GM21786 (cell line): ENCODE measurements around the gene RBM4.
"Not testable (repeated sequence)": the region's sequence is repeated elsewhere in the genome, so short reads cannot be mapped to it uniquely, and the experiment has no call there.

ENCODE experiments used
- ATAC-seq: cut with Tn5 transposase; IDR thresholded peaks from one replicate; pipeline ENCODE4 v1.9.1; 2021; ENCODE audit not compliant: unreplicated experiment

The RBM4 gene, protein sequence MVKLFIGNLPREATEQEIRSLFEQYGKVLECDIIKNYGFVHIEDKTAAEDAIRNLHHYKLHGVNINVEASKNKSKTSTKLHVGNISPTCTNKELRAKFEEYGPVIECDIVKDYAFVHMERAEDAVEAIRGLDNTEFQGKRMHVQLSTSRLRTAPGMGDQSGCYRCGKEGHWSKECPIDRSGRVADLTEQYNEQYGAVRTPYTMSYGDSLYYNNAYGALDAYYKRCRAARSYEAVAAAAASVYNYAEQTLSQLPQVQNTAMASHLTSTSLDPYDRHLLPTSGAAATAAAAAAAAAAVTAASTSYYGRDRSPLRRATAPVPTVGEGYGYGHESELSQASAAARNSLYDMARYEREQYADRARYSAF

DNA sequence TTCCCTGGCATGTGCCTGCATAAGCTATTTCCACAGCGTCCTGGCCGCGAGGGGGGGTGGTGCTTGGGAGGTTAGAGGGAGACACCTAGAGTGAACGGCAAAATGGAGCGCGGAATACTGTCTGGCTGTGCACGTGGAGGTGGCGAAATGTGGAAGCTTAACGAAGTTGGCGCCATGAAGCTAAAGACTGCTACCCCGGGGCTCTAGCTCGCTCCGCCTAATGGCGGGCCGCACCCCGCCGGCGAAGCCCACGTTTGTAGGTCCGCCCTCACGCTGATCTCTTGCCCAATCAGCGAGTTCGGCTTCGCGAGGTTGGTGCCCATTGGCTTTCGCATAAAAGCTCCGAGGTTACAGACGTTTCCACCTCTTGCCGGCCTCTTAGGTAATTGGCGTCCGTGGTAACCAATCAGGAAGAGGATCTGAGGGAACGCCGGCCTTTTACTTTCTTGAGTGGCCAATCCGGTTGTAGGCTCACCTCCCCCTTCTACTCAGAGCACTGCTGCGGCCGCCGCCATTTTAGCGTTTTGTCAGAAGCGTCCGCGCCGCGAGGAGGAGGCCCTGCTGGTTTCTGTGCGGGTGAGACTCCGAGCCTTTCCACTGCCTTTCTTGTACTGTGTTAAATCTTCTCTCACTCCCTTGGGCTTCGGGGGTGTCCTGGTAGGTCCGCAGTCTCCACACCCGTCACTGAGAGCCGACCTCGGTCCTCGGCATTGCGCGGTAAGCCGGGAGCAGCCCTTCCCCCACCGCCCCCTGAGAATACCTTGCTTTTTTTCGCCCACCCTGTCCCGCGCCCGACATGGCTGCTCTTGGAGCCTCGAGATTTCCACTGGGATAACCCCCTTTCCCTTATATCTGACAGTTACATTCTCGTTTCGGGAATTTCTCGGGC lies at the start of gene RBM4:
Gene RBM4 (plus strand): TSS at position 527 of the 889 bp plus-strand sequence. CDS start 1,009 bp downstream, outside the sequence.
- ATAC-seq = peak; percentile 97

DNA sequence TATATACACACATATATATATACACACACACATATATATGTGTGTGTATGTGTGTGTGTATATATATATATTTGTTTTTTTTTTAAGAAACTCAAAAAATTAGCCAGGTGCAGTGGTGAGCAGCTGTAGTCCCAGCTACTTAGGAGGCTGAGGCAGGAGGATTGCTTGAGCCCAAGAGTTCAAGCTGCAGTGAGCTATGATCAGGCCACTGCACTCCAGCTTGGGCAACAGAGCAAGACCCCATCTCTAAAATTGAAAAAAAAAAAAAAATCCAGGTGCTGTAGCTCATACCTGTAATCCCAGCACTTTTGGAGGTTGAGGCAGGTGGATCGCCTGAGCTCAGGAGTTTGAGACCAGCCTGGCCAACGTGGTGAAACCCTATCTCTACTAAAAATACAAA lies 49.2 kb upstream of the RBM4 start:
- ATAC-seq = not testable (repeated sequence)

DNA sequence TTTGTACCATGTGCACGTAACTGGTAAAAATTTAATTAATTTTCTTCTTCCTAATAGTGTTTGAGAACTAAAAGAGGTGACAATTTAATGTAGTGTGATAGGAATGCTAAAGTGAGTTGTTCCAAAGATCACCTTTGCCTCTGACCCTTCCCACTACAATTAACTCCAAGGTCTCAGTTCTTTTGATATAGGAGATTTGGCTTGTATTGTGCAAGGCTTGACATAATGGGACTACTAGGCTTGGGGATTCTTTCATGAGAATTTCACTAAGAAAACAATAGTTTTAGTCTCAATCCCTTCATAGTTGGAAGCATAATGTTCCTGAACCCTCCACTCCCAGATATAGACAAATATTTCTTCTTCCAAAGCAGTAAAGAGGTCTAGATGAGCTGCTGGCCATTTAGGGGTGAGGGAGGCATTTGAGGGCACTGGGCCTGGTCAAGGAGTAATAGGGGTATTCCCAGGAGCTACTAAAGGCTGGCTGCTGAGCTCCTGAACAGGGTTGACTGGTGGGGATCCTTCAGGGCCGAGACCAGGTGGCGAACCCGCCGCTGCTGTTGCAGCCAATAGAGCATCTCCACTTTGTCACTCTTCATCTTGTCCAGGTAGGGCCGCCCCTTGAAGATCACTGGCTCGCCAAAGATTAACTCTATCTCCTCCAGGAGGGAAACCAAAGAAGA lies 48.4 kb upstream of the RBM4 start:
- no peak for ATAC-seq

DNA sequence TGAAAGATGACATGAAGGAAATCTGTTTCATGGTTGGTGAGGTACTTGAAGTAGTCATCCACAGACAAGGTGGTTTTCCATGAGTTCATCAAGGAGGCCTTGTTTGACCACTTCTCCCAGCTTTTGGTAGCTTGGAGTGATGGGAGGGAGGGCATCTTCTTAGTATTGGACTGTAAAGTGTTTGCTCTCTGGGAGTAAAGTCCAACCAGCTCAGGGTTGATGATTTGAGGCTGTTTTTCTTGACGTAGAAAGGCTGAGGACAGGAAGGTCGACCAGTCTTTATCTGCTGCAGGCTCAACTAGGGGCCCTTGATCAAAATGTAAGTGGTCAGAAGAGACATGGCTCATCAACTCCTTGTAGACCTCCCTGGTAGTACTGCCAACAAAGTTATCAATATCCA lies 47.3 kb upstream of the RBM4 start:
- ATAC-seq = no peak

DNA sequence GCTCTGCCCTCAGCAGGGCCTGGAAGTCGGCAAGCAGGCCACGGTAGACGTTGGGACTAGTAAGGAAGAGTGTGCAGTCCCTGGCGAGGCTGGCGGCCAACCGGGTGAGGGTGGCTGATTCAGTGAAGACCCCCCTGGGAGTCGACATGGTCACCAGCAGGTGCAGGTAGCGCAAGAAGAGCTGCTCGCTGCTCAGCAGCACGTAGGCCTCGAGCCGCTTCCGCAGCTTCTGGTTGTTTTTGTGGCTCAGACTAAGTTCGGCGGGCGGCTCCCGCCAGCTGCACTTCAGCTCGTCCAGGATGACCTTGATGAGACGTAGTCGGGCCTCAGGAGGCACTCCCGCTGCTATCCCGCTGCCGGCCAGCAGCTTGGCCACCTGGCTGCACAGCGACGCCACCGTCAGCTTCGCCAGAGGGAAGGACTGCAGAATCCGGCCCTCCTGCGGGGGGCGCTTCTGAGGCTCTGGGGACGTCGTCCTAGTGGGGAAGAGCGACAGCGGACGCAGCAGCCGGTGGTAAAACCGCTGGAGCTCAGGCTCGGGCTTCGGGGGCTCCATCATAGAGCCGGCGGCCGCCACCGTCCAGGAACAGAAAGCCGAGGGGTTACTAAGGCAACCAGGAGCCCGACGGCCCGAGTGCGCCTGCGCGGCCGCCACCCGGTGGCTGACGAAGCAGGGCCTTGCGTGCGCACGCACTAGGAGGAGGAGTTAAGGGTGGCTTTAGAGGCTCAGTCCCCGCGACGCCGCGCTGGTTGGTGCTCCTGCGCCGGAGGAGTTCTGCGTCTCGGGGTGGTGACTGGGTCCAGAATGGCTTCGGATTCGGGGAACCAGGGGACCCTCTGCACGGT lies 45.8 kb upstream of the RBM4 start, which contains the start of the genes CCDC87 and CCS:
Gene CCDC87 (minus strand): TSS at position 607 of the 846 bp plus-strand sequence. CDS start 48 bp downstream, at position 559.
Gene CCS (plus strand): TSS at position 729 of the 846 bp plus-strand sequence. CDS start 77 bp downstream, at position 806.
- ATAC-seq = peak; percentile 86

DNA sequence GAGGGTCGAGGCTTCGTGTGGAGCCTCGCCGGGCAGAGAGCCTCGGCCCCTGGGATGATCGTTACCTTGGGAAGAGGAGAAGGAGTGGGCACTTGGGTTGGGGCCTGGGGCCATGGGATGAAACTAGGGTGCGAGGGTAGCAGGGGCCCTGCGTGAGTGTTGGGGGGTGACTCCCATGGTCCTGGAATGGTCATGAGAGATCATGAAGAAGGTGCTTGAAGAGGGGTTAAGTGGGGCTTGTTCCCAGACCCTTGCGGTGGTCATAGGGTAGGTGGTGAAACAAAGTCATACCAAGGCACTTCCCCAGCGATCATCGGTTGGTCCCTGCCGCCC lies 45.2 kb upstream of the RBM4 start:
- no peak for ATAC-seq

DNA sequence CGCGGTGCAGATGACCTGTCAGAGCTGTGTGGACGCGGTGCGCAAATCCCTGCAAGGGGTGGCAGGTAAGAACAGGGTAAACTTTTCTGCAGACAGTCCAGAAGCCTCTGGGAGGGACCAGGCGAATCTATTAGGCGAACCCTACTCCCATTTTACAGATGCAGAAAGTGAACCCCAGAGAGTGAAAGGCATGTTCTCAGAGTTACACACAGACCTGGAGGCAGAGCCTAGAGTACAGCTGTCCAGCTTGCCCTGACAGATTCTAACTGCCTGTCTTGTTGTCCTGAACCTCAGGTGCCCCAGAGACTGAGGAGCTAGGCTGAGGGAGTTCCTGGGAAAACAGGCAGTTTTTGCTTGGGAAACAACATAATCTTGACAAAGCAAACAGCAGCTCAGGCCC lies 44.9 kb upstream of the RBM4 start:
- no peak for ATAC-seq

DNA sequence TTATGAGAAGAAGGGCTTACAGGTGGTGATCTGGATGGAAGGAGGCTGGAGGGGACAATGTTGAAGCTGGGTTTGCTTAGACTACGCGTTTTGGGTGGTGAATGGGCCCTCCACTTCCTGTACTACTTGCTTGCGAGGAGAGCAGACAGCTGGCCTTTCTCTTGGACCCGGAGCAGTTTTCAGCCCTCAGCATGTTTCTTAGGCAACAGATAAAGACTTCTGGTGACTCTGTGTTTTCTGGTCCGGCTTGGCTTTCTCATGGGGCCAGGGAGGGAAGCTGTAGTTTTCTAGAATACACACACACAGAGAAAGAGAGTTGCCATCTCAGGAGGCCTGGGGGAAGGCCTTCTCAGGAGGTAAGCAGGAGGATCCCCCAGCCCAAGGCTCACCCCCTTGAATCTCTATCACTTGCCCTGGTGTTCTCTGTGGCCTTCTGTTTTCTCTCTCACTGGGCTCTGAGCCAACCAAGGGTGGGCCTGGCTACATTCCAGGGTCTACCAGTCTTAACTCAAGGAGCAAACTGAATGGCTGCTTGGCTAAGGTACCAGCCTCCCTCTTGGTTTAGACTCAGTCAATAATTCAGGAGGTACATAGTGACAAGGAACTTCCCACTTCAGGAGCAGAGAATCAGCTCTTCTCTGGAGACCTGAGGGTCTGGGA lies 43.1 kb upstream of the RBM4 start:
- no peak for ATAC-seq

DNA sequence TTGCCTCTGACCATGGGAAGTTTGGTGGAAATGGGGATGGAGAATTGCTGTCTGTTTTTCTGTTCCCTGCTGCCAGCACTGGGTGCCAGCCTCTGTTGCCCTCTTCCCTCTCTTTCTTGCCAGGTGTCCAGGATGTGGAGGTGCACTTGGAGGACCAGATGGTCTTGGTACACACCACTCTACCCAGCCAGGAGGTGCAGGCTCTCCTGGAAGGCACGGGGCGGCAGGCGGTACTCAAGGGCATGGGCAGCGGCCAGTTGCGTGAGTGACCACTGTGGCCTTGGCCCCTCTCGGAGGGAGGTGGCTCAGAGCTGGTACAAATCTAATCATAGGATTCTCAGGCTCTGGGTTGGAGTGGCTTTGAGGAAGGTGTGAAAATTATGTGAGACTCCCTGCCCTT lies 39.5 kb upstream of the RBM4 start:
- no peak for ATAC-seq

DNA sequence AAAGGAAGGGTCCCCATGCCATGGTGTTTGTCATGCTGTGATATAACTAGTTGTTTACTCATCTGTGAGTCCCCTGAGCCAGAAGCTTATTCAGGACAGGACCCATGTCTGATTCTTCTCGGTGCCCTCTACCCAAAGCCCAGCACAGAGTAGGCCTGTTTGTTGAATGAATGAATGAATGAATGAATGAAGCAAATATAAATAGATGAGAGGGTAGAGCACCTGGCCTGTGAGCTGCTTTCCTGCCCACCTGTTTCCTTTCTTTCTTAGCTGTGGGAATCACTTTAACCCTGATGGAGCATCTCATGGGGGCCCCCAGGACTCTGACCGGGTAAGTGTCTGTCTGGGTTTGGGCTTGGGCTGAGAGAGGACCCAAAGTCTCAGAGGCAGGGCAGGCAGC lies 38.3 kb upstream of the RBM4 start:
- ATAC-seq = no peak

DNA sequence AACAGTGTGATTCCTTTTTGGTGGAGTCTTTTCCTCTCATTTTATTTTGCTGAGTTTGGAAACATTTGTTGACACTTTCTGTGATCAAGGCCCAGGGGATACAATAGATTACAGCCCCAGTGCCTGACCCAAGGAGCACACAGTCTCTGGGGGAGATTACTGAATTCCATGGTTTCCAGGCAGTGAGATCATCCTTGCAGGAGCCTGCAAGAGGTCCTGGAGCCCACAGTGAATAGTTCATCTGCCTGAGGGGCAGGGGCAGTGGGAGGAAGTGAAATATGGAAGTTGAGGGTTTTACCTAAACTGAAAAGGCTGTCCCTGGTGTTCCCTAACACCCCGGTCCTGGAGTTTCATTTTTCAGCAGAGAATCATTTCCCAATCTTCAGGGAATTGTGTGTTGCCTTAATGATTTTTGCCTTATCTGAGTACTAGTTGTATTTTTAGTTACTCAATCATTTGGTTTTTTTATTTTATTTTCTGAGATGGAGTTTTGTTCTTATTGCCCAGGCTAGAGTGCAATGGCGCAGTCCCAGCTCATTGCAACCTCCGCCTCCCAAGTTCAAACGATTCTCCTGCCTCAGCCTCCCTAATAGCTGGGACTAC lies 37.8 kb upstream of the RBM4 start:
- ATAC-seq = no peak

DNA sequence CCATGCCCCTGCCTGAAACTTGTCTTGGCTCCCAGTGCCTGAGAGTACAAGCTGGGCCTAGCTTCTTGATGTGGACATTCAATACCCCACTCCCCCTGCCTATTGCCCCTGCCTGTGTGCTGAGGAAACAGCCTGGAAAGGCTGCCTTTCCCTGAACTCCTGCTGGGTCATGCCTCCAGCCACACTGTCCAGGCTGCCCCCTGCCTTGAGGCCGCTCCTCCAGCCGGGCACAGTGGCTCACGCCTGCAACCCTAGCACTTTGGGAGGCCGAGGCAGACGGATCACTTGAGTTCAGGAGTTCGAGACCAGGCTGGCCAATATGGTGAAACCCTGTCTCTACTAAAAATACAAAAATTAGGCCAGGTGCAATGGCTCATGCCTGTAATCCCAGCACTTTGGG lies 35.4 kb upstream of the RBM4 start:
- ATAC-seq = no peak

DNA sequence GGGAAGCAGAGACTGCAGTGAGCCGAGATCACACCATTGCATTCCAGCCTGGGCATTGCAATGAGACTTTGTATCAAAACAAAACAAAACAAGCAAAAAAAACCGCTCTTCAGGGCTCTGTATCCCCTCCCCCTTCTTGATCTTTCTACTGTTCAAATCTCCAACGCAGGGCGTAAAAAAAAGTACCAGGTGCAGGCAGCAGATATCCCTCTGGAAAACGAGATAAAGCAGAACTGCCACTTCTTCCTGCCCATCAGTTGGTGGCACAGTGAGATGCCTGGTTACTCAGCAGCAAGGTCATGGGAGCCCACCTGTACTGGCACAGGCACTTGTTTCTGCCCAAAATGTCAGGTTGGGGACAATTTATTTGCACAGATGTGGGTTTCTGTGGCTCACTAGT lies 34.3 kb upstream of the RBM4 start:
- no peak for ATAC-seq

DNA sequence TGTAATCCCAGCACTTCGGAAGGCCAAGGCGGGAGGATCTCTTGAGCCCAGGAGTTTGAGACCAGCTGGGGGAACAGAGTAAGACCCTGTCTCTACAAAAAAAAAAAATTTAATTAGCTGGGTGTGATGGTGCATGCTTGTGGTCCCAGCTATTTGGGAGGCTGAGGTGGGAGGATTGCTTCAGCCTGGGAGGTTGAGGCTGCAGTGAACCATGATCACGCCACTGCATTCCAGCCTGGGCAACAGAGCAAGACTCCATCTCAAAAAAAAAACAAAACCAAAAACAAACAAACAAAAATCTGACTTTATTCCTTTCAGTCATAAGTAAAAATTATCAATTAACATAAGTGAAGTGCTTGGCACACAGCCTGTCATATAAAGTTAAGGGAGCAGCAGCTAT lies 31.9 kb upstream of the RBM4 start:
- ATAC-seq = not testable (repeated sequence)

DNA sequence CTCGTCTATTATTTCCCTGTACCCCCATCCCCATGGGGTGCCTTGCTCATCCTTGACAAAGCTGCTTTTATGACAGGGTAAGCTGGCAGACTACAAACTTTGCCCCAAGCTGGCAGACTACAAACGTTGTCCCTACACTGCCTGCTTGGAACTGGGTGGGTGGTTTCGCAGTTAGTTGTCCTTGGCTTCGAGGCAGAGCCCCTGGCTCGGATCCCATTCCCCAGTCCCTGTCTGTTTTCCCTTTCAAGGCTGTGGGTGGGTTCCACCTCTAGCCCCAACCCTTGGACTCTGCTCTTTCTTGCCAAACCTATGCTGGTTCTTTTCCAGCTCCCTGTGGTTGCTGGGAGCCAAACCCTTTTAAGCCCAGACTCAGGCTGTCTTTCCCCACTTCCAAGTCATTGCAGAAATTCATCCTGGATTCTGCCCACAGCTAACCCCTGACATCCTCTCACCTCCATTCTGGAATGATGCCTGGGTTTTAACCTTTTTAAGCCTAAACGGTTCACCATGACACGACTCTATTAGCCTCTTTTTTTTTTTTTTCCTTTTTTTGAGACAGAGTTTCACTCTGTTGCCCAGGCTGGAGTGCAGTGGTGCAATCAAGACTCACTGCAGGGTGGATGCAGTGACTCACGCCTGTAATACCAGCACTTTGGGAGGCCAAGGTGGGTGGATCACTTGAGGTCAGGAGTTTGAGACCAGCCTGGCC lies 31.2 kb upstream of the RBM4 start:
- no peak for ATAC-seq

DNA sequence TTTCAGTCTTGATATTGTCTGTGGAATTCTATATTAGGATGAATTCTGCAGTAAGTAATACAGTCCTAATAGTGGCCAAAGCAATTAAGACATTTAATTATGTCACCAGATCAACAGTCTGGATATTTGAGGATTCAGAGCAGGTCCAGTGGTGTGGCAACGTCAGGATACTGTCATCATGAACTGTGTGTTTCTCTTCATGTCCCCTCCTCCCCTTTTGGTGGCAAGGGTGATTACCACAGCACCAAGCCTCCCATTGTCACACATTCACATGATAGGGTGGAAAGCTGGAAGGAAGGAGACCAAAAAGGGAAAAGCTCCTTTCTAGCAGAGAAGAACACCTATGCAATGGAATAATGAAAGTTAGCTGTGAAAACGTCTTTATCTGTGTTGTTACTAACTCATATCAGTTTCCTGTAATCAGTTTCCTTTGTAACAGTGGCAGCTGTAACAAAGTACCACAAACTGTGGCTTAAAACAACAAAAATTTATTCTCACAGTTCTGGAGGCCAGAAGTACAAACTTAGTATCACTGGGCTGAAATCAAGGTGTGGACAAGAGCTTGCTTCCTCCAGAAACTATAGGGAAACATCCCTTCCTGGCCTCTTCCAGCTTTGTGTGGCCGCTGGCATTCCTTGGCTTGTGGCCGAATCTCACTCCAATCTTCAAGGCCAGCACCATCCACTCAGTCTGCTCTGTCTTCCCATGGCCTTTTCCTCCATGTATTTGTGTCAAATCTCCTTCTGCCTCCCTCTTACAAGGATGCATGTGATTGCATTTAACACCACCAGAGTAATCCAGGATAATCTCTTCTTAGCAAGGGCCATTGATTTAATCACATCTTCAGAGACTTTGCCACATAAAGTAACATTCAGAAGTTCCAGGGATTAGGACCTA lies 28.5 kb upstream of the RBM4 start:
- no peak for ATAC-seq

DNA sequence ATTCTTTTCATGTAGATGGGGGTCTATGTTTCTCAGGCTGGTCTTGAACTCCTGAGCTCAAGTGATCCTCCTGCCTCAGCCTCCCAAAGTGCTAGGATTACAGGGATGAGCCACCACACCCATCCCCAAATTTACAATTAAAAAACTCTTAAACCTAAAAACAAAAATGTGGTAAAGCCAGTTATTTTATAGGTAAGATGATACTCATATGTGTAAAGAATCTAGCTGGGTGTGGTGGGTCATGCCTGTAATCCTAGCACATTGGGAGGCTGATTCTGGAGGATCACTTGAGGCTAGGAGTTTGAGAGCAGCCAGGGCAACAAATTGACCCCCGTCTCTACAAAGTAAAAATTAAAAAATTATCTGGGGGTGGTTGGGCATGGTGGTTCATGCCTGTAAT lies 26.0 kb upstream of the RBM4 start:
- no peak for ATAC-seq

DNA sequence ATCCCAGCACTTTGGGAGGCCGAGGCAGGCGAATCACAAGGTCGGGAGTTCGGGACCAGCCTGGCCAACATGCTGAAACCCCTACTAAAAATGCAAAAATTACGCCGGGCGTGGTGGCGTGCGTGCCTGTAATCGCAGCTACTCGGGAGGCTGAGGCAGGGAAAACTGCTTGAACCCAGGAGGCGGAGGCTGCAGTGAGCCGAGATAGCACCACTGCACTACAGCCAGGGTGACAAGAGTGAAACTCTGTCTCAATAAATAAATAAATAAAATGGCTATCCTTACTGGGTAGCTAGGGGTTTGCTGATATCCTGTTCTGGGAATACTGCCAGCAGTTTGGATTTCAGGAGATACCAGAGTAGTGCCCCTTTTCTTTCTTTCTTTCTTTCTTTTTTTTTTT lies 24.4 kb upstream of the RBM4 start:
- no peak for ATAC-seq
